Measurements from ENCODE around the gene MISP.
A peak's percentile ranks its signal among the peaks of the same experiment; 100 is the strongest.

The MISP gene

GRCh38 chr19:771332-771785 is 20.4 kb downstream of the MISP start:
- Histone ChIP-seq H3K36me3 (ENCODE audit: insufficient read depth, low read length) (no peaks in the 10 kb centered on the region), H3K27ac (ENCODE audit: low read depth, low read length, poor library complexity, severe bottlenecking) (no peak overlapping the region), H3K27me3 (ENCODE audit: insufficient read depth, low read length) (no peaks in the 10 kb centered on the region; the same call in 1 of the 2 replicates), H3K4me3 (ENCODE audit: low read depth, low read length, poor library complexity, severe bottlenecking) (no peak overlapping the region), H3K9me3 (ENCODE audit: low read length) (no peaks in the 10 kb centered on the region), H3K9ac (ENCODE audit: low read length) (no peak overlapping the region), H4K20me1 (ENCODE audit: insufficient read depth, low read length) (no peaks in the 10 kb centered on the region), H3F3A (ENCODE audit: insufficient read depth, low read length) (no peaks in the 10 kb centered on the region), H2AFZ (ENCODE audit: low read length) (no peak overlapping the region), H3K79me2 (ENCODE audit: insufficient read depth, low read length) (no peaks in the 10 kb centered on the region), H3K9me2 (ENCODE audit: low read depth, low read length) (no peaks in the 10 kb centered on the region), H3K4me1 (ENCODE audit: insufficient read depth, low read length, severe bottlenecking) (no peaks in the 10 kb centered on the region), H3K4me2 (ENCODE audit: low read length) (no peak overlapping the region)
- TF ChIP-seq EZH2 (IDR thresholded peaks at IDR 0.05; ENCODE audit: borderline replicate concordance, low read length): no peak
- peak; percentile 28 for TF ChIP-seq CTCF (IDR thresholded peaks at IDR 0.05; ENCODE audit: low read length)

GRCh38 chr19:772063-772462 is 21.2 kb downstream of the MISP start:
- Histone ChIP-seq H3K27me3 (ENCODE audit: insufficient read depth, low read length) (no peaks in the 10 kb centered on the region; the same call in 1 of the 2 replicates), H3K4me1 (ENCODE audit: insufficient read depth, low read length, severe bottlenecking) (no peaks in the 10 kb centered on the region), H3K4me2 (ENCODE audit: low read length) (no peak overlapping the region), H3K79me2 (ENCODE audit: insufficient read depth, low read length) (no peaks in the 10 kb centered on the region), H3K9ac (ENCODE audit: low read length) (no peak overlapping the region), H3K4me3 (ENCODE audit: low read depth, low read length, poor library complexity, severe bottlenecking) (no peak overlapping the region), H3K36me3 (ENCODE audit: insufficient read depth, low read length) (no peaks in the 10 kb centered on the region), H3K9me3 (ENCODE audit: low read length) (no peaks in the 10 kb centered on the region), H4K20me1 (ENCODE audit: insufficient read depth, low read length) (no peaks in the 10 kb centered on the region), H3F3A (ENCODE audit: insufficient read depth, low read length) (no peaks in the 10 kb centered on the region), H2AFZ (ENCODE audit: low read length) (no peak overlapping the region), H3K9me2 (ENCODE audit: low read depth, low read length) (no peaks in the 10 kb centered on the region), H3K27ac (ENCODE audit: low read depth, low read length, poor library complexity, severe bottlenecking) (no peak overlapping the region)
- TF ChIP-seq EZH2 (IDR thresholded peaks at IDR 0.05; ENCODE audit: borderline replicate concordance, low read length): no peak
- TF ChIP-seq CTCF (IDR thresholded peaks at IDR 0.05; ENCODE audit: low read length): no peak

GRCh38 chr19:772730-773436 is 22.0 kb downstream of the MISP start:
- no peaks in the 10 kb centered on the region for H3K36me3 ChIP-seq (ENCODE audit: insufficient read depth, low read length)
- H3K9me3 ChIP-seq (ENCODE audit: low read length): no peaks in the 10 kb centered on the region
- no peaks in the 10 kb centered on the region for H3K9me2 ChIP-seq (ENCODE audit: low read depth, low read length)
- no peak overlapping the region for H3K27ac ChIP-seq (ENCODE audit: low read depth, low read length, poor library complexity, severe bottlenecking)
- no peaks in the 10 kb centered on the region for H4K20me1 ChIP-seq (ENCODE audit: insufficient read depth, low read length)
- TF ChIP-seq CTCF (IDR thresholded peaks at IDR 0.05; ENCODE audit: low read length): no peak
- TF ChIP-seq EZH2 (IDR thresholded peaks at IDR 0.05; ENCODE audit: borderline replicate concordance, low read length): no peak
- H2AFZ ChIP-seq (ENCODE audit: low read length): no peak overlapping the region
- H3K4me2 ChIP-seq (ENCODE audit: low read length): no peak overlapping the region
- H3K4me3 ChIP-seq (ENCODE audit: low read depth, low read length, poor library complexity, severe bottlenecking): no peak overlapping the region
- H3K4me1 ChIP-seq (ENCODE audit: insufficient read depth, low read length, severe bottlenecking): no peaks in the 10 kb centered on the region
- H3K9ac ChIP-seq (ENCODE audit: low read length): no peak overlapping the region
- H3F3A ChIP-seq (ENCODE audit: insufficient read depth, low read length): no peaks in the 10 kb centered on the region
- no peaks in the 10 kb centered on the region for H3K79me2 ChIP-seq (ENCODE audit: insufficient read depth, low read length)
- H3K27me3 ChIP-seq (ENCODE audit: insufficient read depth, low read length): no peaks in the 10 kb centered on the region; the same call in 1 of the 2 replicates

Measured in OCI-LY1 (cell line).